MM.1S (cell line): ENCODE measurements around the gene MYZAP.
A peak's percentile ranks its signal among the peaks of the same experiment; 100 is the strongest.

Experiments
- DNase-seq: peaks from one replicate; pipeline ENCODE4 v3.0.0-alpha.2; 2015
- H2AFZ ChIP-seq: fragments of 300-600 bp; sonication (generic); 2 replicates; pipeline ENCODE4 v1.6.0; 2016; ENCODE audit warnings: antibody characterized with exemption, low read length
- H3F3A ChIP-seq: fragments of 300-600 bp; sonication (generic); 2 replicates; pipeline ENCODE4 v1.6.1; 2016; ENCODE audit warnings: mild to moderate bottlenecking, antibody characterized with exemption, low read length, moderate library complexity, mixed read lengths; ENCODE audit not compliant: insufficient read depth
- H3K27ac ChIP-seq: fragments of 300-600 bp; sonication (generic); 2 replicates; pipeline ENCODE4 v1.5.1; 2016; ENCODE audit warnings: mild to moderate bottlenecking, low read length
- H3K27me3 ChIP-seq: fragments of 300-600 bp; sonication (generic); replicated peaks from 2 replicates; pipeline ENCODE4 v1.6.0; 2016; ENCODE audit warnings: low read length; ENCODE audit not compliant: insufficient read depth
- H3K36me3 ChIP-seq: fragments of 300-600 bp; sonication (generic); replicated peaks from 2 replicates; pipeline ENCODE4 v1.6.1; 2016; ENCODE audit warnings: mild to moderate bottlenecking, low read length, mixed read lengths; ENCODE audit not compliant: insufficient read depth
- H3K4me1 ChIP-seq: fragments of 300-600 bp; sonication (generic); 2 replicates; pipeline ENCODE4 v1.6.1; 2016; ENCODE audit warnings: low read length, mixed read lengths
- H3K4me2 ChIP-seq: fragments of 300-600 bp; sonication (generic); 2 replicates; pipeline ENCODE4 v1.6.0; 2016; ENCODE audit warnings: low read depth, low read length
- H3K4me3 ChIP-seq: fragments of 300-600 bp; sonication (generic); 2 replicates; pipeline ENCODE4 v1.5.1; 2016; ENCODE audit warnings: low read length, mixed read lengths
- H3K79me2 ChIP-seq: fragments of 300-600 bp; sonication (generic); 2 replicates; pipeline ENCODE4 v1.6.1; 2016; ENCODE audit warnings: mixed run types, low read length, mixed read lengths
- H3K9ac ChIP-seq: fragments of 300-600 bp; sonication (generic); 2 replicates; pipeline ENCODE4 v1.6.1; 2016; ENCODE audit warnings: low read length, mixed read lengths
- H3K9me2 ChIP-seq: fragments of 300-600 bp; sonication (generic); replicated peaks from 2 replicates; pipeline ENCODE4 v1.6.1; 2016; ENCODE audit warnings: mild to moderate bottlenecking, low read length, mixed read lengths; ENCODE audit not compliant: insufficient read depth
- H3K9me3 ChIP-seq: fragments of 300-600 bp; sonication (generic); replicated peaks from 2 replicates; pipeline ENCODE4 v1.6.1; 2016; ENCODE audit warnings: mild to moderate bottlenecking, low read length, mixed read lengths; ENCODE audit not compliant: insufficient read depth
- H4K20me1 ChIP-seq: fragments of 300-600 bp; sonication (generic); 2 replicates; pipeline ENCODE4 v1.6.1; 2016; ENCODE audit warnings: mild to moderate bottlenecking, low read length, moderate library complexity, mixed read lengths; ENCODE audit not compliant: insufficient read depth
- EZH2 ChIP-seq: fragments of 300-600 bp; sonication (generic); optimal IDR thresholded peaks from 2 replicates; pipeline ENCODE3; 2017; ENCODE audit warnings: low read depth, mild to moderate bottlenecking, antibody characterized with exemption, low read length, mixed read lengths
- EZH2phosphoT487 ChIP-seq: fragments of 300-600 bp; sonication (generic); IDR thresholded peaks from 2 replicates; pipeline ENCODE4 v1.6.1; 2018; ENCODE audit warnings: antibody characterized with exemption, low read length
- TF ChIP-seq, protein P1 (sequence below): fragments of 300-600 bp; sonication (generic); IDR thresholded peaks from 2 replicates; pipeline ENCODE4 v1.5.1; 2016; ENCODE audit warnings: antibody characterized with exemption, low read length, mixed read lengths

Gene MYZAP

DNA sequence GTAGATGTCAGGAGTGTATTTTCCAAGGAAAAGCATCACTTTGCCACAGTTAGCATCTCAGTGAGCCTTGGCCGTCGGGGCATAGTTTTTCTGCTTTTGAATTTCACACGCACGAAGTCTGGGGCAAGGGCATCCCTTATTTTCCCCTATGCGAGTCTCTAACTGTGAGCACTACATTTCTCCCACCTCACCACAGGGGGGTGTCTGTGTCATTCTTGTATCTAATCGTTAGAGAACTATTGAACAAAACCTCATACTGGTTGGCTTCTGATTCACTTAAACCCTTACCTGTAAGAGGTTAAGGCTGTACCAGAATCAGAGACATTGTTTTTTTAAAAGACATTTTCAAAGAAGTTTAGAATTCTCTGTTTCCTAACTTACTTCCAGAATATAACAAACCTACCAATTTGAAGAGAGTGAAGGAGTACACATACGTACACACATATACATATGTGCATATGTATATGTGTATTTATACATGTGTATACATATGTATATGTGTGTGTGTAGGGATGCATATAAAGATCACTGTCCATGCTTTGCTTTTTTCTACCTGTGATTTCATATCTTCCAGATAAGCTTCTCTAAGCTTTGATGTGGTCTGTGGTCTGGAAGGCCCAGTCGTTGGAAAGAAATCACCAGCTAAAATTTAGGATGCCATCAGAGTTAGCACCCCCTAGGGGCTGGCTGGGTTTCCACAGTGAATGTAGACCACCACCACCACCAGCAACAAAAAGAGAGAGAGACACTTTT is 49.4 kb downstream of the MYZAP start:
- H3K36me3 ChIP-seq: no peaks in the 10 kb centered on the region
- H3K27me3 ChIP-seq: no peaks in the 10 kb centered on the region
- no peaks in the 10 kb centered on the region for H3K9me2 ChIP-seq
- H3F3A ChIP-seq: no peaks in the 10 kb centered on the region
- DNase-seq: peak; percentile 46
- no peaks in the 10 kb centered on the region for H3K79me2 ChIP-seq
- no peak overlapping the region for H3K4me2 ChIP-seq
- no peak overlapping the region for H3K4me3 ChIP-seq
- no peak overlapping the region for H3K27ac ChIP-seq
- TF ChIP-seq, protein P1, sequence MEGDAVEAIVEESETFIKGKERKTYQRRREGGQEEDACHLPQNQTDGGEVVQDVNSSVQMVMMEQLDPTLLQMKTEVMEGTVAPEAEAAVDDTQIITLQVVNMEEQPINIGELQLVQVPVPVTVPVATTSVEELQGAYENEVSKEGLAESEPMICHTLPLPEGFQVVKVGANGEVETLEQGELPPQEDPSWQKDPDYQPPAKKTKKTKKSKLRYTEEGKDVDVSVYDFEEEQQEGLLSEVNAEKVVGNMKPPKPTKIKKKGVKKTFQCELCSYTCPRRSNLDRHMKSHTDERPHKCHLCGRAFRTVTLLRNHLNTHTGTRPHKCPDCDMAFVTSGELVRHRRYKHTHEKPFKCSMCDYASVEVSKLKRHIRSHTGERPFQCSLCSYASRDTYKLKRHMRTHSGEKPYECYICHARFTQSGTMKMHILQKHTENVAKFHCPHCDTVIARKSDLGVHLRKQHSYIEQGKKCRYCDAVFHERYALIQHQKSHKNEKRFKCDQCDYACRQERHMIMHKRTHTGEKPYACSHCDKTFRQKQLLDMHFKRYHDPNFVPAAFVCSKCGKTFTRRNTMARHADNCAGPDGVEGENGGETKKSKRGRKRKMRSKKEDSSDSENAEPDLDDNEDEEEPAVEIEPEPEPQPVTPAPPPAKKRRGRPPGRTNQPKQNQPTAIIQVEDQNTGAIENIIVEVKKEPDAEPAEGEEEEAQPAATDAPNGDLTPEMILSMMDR: peak; percentile 32
- no peak for TF ChIP-seq EZH2phosphoT487
- no peak for TF ChIP-seq EZH2
- no peaks in the 10 kb centered on the region for H3K4me1 ChIP-seq
- H3K9ac ChIP-seq: no peak overlapping the region
- no peaks in the 10 kb centered on the region for H4K20me1 ChIP-seq
- no peaks in the 10 kb centered on the region for H3K9me3 ChIP-seq
- no peak overlapping the region for H2AFZ ChIP-seq

DNA sequence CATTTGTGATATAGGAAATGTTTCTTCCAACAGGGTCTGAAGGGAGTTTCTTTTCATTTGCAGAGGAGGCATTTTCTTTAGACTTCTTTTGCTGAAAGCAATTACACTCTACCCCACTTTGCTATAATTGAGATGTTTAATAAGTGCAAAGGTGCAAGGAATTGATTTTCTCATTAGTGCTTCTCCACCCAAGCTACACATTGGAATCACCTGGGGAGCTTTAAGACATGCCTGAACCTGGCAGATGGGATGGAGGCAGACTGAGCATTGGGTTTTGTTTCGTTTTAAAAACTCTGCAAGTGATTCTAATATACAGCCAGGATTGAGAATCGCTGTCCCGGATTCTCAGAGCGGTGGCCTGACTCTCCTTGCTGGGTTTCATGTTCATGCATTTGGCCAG is 52.1 kb downstream of the MYZAP start:
- H3K79me2 ChIP-seq: no peaks in the 10 kb centered on the region
- H3K36me3 ChIP-seq: no peaks in the 10 kb centered on the region
- H3K27ac ChIP-seq: no peak overlapping the region
- DNase-seq: no peak
- H4K20me1 ChIP-seq: no peaks in the 10 kb centered on the region
- H3K9me2 ChIP-seq: no peaks in the 10 kb centered on the region
- H2AFZ ChIP-seq: no peak overlapping the region
- H3K4me1 ChIP-seq: no peaks in the 10 kb centered on the region
- no peaks in the 10 kb centered on the region for H3K9me3 ChIP-seq
- H3F3A ChIP-seq: no peaks in the 10 kb centered on the region
- TF ChIP-seq EZH2phosphoT487: no peak
- TF ChIP-seq EZH2: no peak
- TF ChIP-seq, protein P1: no peak
- no peak overlapping the region for H3K9ac ChIP-seq
- H3K27me3 ChIP-seq: no peaks in the 10 kb centered on the region
- no peak overlapping the region for H3K4me3 ChIP-seq
- H3K4me2 ChIP-seq: no peak overlapping the region

DNA sequence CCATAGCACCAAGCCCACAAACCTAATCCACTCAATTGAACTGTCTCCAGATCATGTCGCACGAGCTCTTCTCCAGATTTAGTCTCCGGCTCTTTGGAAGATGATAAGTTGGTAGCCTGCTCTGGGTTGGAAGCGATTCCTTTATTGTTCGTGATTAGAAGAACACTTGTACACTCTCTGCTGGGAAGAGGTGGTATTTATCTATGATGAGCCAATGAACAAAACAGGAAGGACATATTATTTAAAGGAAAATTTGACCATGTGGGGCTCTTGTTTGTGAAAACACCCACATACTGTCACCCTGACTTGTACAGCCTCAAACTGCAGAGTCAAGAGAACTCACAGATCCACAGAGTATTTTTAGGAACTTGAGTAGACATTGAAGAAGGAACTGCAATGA is 54.4 kb downstream of the MYZAP start:
- H3K9ac ChIP-seq: no peak overlapping the region
- no peak overlapping the region for H2AFZ ChIP-seq
- H3K9me3 ChIP-seq: no peaks in the 10 kb centered on the region
- H3F3A ChIP-seq: no peaks in the 10 kb centered on the region
- no peaks in the 10 kb centered on the region for H3K4me1 ChIP-seq
- no peak overlapping the region for H3K4me3 ChIP-seq
- no peaks in the 10 kb centered on the region for H3K79me2 ChIP-seq
- H3K27ac ChIP-seq: no peak overlapping the region
- H3K9me2 ChIP-seq: no peaks in the 10 kb centered on the region
- TF ChIP-seq EZH2 (no peak), EZH2phosphoT487 (no peak)
- TF ChIP-seq, protein P1: no peak
- no peaks in the 10 kb centered on the region for H4K20me1 ChIP-seq
- DNase-seq: no peak
- H3K36me3 ChIP-seq: no peaks in the 10 kb centered on the region
- no peaks in the 10 kb centered on the region for H3K27me3 ChIP-seq
- H3K4me2 ChIP-seq: no peak overlapping the region
